GM23338 (cell line): ENCODE results near the gene PDE4D. TPM values are rescaled to one million over a fixed set of nuclear protein-coding genes. Genes with fewer than 3 reads are reported as not detected.

ENCODE experiments used
- ATAC-seq: fragments of 200-7000 bp; cut with Tn5 transposase; 3 replicates; pipeline ENCODE4 v1.9.1; 2020
- DNase-seq: peaks from one replicate; pipeline ENCODE4 v3.0.0-alpha.2; 2015; ENCODE audit warnings: low spot score
- H2AFZ ChIP-seq: fragments of 200-600 bp; sonication (generic); 2 replicates; pipeline ENCODE4 v1.8.0; 2016; ENCODE audit warnings: antibody characterized with exemption, mild to moderate bottlenecking, moderate library complexity
- H3F3A ChIP-seq: fragments of 200-600 bp; sonication (generic); replicated peaks from 2 replicates; pipeline ENCODE4 v1.8.0; 2017; ENCODE audit warnings: antibody characterized with exemption, mixed run types, low read depth
- H3K27ac ChIP-seq: fragments of 200-600 bp; sonication (generic); 2 replicates; pipeline ENCODE4 v1.6.1; 2016; ENCODE audit warnings: low read depth
- H3K27me3 ChIP-seq: fragments of 200-600 bp; sonication (generic); 2 replicates; pipeline ENCODE4 v1.8.0; 2016; ENCODE audit warnings: mild to moderate bottlenecking, mixed run types, moderate library complexity; ENCODE audit not compliant: insufficient read depth
- H3K36me3 ChIP-seq: fragments of 200-600 bp; sonication (generic); 2 replicates; pipeline ENCODE4 v1.8.0; 2016; ENCODE audit warnings: mild to moderate bottlenecking; ENCODE audit not compliant: insufficient read depth
- H3K4me1 ChIP-seq: fragments of 200-600 bp; sonication (generic); 2 replicates; pipeline ENCODE4 v1.8.0; 2016; ENCODE audit warnings: mild to moderate bottlenecking, moderate library complexity; ENCODE audit not compliant: insufficient read depth
- H3K4me2 ChIP-seq: fragments of 200-600 bp; sonication (generic); 2 replicates; pipeline ENCODE4 v1.7.1; 2017; ENCODE audit warnings: mixed run types
- H3K4me3 ChIP-seq: fragments of 200-600 bp; sonication (generic); 2 replicates; pipeline ENCODE4 v1.6.1; 2016; ENCODE audit warnings: mixed run types
- H3K79me2 ChIP-seq: fragments of 200-600 bp; sonication (generic); replicated peaks from 2 replicates; pipeline ENCODE4 v1.8.0; 2017; ENCODE audit warnings: mild to moderate bottlenecking; ENCODE audit not compliant: insufficient read depth
- H3K9me2 ChIP-seq: fragments of 200-600 bp; sonication (generic); 2 replicates; pipeline ENCODE4 v1.8.0; 2017; ENCODE audit not compliant: insufficient read depth
- H4K20me1 ChIP-seq: fragments of 200-600 bp; sonication (generic); replicated peaks from 2 replicates; pipeline ENCODE4 v1.8.0; 2017; ENCODE audit warnings: mild to moderate bottlenecking; ENCODE audit not compliant: insufficient read depth
- H3K27ac Mint-ChIP-seq: 2 replicates; pipeline ENCODE4 v1.8.0; 2020; ENCODE audit warnings: inconsistent platforms, mild to moderate bottlenecking, moderate library complexity, mixed read lengths
- H3K27me3 Mint-ChIP-seq: 3 replicates; pipeline ENCODE4 v1.8.0; 2022; ENCODE audit warnings: low read depth, mild to moderate bottlenecking, moderate library complexity, mixed read lengths, inconsistent platforms; ENCODE audit not compliant: insufficient read depth, poor library complexity
- H3K36me3 Mint-ChIP-seq: 3 replicates; pipeline ENCODE4 v1.8.0; 2021; ENCODE audit warnings: low read depth, mild to moderate bottlenecking, inconsistent platforms, moderate library complexity, mixed read lengths
- H3K4me1 Mint-ChIP-seq: 3 replicates; pipeline ENCODE4 v1.8.0; 2020; ENCODE audit warnings: mild to moderate bottlenecking, inconsistent platforms, mixed read lengths
- H3K4me3 Mint-ChIP-seq: 3 replicates; pipeline ENCODE4 v1.8.0; 2021; ENCODE audit warnings: moderate library complexity, mild to moderate bottlenecking, inconsistent platforms, mixed read lengths
- H3K9me3 Mint-ChIP-seq: 3 replicates; pipeline ENCODE4 v1.8.0; 2020; ENCODE audit warnings: moderate library complexity, mild to moderate bottlenecking, inconsistent platforms, mixed read lengths
- CREB1 ChIP-seq: fragments of 250-450 bp; sonication (Bioruptor Pico); IDR thresholded peaks from 2 replicates; pipeline ENCODE4 v1.5.0; 2020; ENCODE audit warnings: low read depth, mild to moderate bottlenecking, moderate library complexity
- EZH2 ChIP-seq: fragments of 200-600 bp; sonication (generic); IDR thresholded peaks from one replicate; pipeline ENCODE4 v1.8.0; 2017; ENCODE audit warnings: antibody characterized with exemption, mild to moderate bottlenecking, low read depth; ENCODE audit not compliant: unreplicated experiment
- EZH2phosphoT487 ChIP-seq: fragments of 200-600 bp; sonication (generic); IDR thresholded peaks from one replicate; pipeline ENCODE4 v1.8.1; 2018; ENCODE audit warnings: antibody characterized with exemption; ENCODE audit not compliant: unreplicated experiment
- JUNB ChIP-seq: IDR thresholded peaks from one replicate; pipeline ENCODE4 v1.6.1; 2016; ENCODE audit warnings: antibody characterized with exemption; ENCODE audit not compliant: unreplicated experiment
- NANOG ChIP-seq: IDR thresholded peaks from 2 replicates; pipeline ENCODE4 v1.6.1; 2016; ENCODE audit warnings: antibody characterized with exemption, borderline replicate concordance
- POLR2AphosphoS5 ChIP-seq: IDR thresholded peaks from 2 replicates; pipeline ENCODE4 v1.6.1; 2016; ENCODE audit warnings: antibody characterized with exemption, low read depth
- STAT1 ChIP-seq: IDR thresholded peaks from one replicate; pipeline ENCODE4 v1.6.1; 2016; ENCODE audit warnings: antibody characterized with exemption; ENCODE audit not compliant: unreplicated experiment
- ZNF114 ChIP-seq: fragments of 250-450 bp; sonication (Bioruptor Pico); IDR thresholded peaks from 2 replicates; pipeline ENCODE4 v1.5.0; 2020; ENCODE audit warnings: mild to moderate bottlenecking, moderate library complexity
- ZNF331 ChIP-seq: fragments of 250-450 bp; sonication (Bioruptor Pico); IDR thresholded peaks from 2 replicates; pipeline ENCODE4 v1.5.0; 2020; ENCODE audit warnings: low read depth, mild to moderate bottlenecking, moderate library complexity
- polyA plus RNA-seq: library from polyadenylated mRNA; unstranded; fragments of >200 nt; fragmentation: Nextera tagmentation; extraction: Ambion mirVana; gene quantifications from 2 replicates; pipeline ENCODE4 v1.2.1, GENCODE V29; 2016
- total RNA-seq: library from RNA; depleted of rRNA; stranded (reverse); fragments of >200 nt; shearing (Covaris generic); gene quantifications from 2 replicates; pipeline ENCODE4 v1.2.3, GENCODE V29; 2014
- TF ChIP-seq, protein P1 (sequence below): IDR thresholded peaks from one replicate; pipeline ENCODE4 v1.6.1; 2018; ENCODE audit warnings: antibody characterized with exemption; ENCODE audit not compliant: unreplicated experiment
- TF ChIP-seq, protein P2 (sequence below), 2 experiments: fragments of 200-600 bp in 1 of 2; sonication (generic) in 1 of 2; conservative IDR thresholded peaks; 2 replicates each; pipeline versions ENCODE4 v1.5.1 to v1.6.1; 2016 to 2017; ENCODE audit warnings: antibody characterized with exemption in 2 of 2, low read depth in 2 of 2, mild to moderate bottlenecking in 2 of 2, moderate library complexity in 1 of 2
- TF ChIP-seq, protein P3 (sequence below): IDR thresholded peaks from 2 replicates; pipeline ENCODE4 v1.6.1; 2016; ENCODE audit warnings: antibody characterized with exemption
- TF ChIP-seq, protein P4 (sequence below): fragments of 250-450 bp; sonication (Bioruptor Pico); IDR thresholded peaks from 2 replicates; pipeline ENCODE4 v1.5.0; 2020; ENCODE audit warnings: mild to moderate bottlenecking, moderate library complexity

PDE4D gene
- total and polyA plus RNA-seq, 2 experiments from 2014 or later = 2.1 to 4.7 TPM

DNA sequence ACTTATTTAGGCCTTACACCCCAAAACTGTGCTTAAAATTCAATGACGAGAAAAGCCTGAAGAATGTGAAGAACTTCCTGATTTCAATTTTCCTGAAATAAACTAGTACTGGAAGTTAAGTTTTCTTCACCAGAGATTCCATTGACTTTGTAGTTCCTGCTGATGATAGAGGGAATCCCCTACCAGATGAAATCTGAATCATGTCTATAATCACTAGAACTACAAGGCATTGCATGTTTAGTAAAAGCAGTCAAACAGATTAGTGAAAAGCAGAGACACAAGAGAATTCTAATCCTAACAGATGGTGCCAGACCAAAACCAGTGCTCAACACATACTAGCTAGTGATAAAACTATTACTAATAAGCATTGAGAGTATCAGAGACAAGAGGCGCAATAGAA lies 130.0 kb downstream of the PDE4D start:
- no peak overlapping the region for H3K4me3 ChIP-seq
- H3K4me1 ChIP-seq = no peaks in the 10 kb centered on the region
- DNase-seq (no peak), ATAC-seq (no peak)
- Mint-ChIP-seq H3K4me1 (peaks cover 16% of the 10 kb centered on the region), H3K4me3 (no peak overlapping the region), H3K36me3 (no peaks in the 10 kb centered on the region), H3K9me3 (no peaks in the 10 kb centered on the region), H3K27me3 (peaks cover 15% of the 10 kb centered on the region), H3K27ac (no peak overlapping the region)
- H3K79me2 ChIP-seq = no peaks in the 10 kb centered on the region
- no peak overlapping the region for H2AFZ ChIP-seq
- no peak for TF ChIP-seq STAT1
- no peak for TF ChIP-seq JUNB
- TF ChIP-seq EZH2 = no peak
- TF ChIP-seq CREB1 = no peak
- no peak for TF ChIP-seq ZNF114 (CRISPR knock-in tag)
- TF ChIP-seq, protein P1, sequence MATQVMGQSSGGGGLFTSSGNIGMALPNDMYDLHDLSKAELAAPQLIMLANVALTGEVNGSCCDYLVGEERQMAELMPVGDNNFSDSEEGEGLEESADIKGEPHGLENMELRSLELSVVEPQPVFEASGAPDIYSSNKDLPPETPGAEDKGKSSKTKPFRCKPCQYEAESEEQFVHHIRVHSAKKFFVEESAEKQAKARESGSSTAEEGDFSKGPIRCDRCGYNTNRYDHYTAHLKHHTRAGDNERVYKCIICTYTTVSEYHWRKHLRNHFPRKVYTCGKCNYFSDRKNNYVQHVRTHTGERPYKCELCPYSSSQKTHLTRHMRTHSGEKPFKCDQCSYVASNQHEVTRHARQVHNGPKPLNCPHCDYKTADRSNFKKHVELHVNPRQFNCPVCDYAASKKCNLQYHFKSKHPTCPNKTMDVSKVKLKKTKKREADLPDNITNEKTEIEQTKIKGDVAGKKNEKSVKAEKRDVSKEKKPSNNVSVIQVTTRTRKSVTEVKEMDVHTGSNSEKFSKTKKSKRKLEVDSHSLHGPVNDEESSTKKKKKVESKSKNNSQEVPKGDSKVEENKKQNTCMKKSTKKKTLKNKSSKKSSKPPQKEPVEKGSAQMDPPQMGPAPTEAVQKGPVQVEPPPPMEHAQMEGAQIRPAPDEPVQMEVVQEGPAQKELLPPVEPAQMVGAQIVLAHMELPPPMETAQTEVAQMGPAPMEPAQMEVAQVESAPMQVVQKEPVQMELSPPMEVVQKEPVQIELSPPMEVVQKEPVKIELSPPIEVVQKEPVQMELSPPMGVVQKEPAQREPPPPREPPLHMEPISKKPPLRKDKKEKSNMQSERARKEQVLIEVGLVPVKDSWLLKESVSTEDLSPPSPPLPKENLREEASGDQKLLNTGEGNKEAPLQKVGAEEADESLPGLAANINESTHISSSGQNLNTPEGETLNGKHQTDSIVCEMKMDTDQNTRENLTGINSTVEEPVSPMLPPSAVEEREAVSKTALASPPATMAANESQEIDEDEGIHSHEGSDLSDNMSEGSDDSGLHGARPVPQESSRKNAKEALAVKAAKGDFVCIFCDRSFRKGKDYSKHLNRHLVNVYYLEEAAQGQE = no peak
- TF ChIP-seq EZH2phosphoT487 = no peak
- no peak for TF ChIP-seq NANOG
- TF ChIP-seq, protein P2, sequence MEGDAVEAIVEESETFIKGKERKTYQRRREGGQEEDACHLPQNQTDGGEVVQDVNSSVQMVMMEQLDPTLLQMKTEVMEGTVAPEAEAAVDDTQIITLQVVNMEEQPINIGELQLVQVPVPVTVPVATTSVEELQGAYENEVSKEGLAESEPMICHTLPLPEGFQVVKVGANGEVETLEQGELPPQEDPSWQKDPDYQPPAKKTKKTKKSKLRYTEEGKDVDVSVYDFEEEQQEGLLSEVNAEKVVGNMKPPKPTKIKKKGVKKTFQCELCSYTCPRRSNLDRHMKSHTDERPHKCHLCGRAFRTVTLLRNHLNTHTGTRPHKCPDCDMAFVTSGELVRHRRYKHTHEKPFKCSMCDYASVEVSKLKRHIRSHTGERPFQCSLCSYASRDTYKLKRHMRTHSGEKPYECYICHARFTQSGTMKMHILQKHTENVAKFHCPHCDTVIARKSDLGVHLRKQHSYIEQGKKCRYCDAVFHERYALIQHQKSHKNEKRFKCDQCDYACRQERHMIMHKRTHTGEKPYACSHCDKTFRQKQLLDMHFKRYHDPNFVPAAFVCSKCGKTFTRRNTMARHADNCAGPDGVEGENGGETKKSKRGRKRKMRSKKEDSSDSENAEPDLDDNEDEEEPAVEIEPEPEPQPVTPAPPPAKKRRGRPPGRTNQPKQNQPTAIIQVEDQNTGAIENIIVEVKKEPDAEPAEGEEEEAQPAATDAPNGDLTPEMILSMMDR (conservative IDR thresholded peaks at IDR 0.05; ENCODE audit: low read depth in 2 of 2) = no peak
- TF ChIP-seq, protein P3, sequence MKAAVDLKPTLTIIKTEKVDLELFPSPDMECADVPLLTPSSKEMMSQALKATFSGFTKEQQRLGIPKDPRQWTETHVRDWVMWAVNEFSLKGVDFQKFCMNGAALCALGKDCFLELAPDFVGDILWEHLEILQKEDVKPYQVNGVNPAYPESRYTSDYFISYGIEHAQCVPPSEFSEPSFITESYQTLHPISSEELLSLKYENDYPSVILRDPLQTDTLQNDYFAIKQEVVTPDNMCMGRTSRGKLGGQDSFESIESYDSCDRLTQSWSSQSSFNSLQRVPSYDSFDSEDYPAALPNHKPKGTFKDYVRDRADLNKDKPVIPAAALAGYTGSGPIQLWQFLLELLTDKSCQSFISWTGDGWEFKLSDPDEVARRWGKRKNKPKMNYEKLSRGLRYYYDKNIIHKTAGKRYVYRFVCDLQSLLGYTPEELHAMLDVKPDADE = no peak
- no peak for TF ChIP-seq POLR2AphosphoS5
- no peak for TF ChIP-seq ZNF331
- TF ChIP-seq, protein P4, sequence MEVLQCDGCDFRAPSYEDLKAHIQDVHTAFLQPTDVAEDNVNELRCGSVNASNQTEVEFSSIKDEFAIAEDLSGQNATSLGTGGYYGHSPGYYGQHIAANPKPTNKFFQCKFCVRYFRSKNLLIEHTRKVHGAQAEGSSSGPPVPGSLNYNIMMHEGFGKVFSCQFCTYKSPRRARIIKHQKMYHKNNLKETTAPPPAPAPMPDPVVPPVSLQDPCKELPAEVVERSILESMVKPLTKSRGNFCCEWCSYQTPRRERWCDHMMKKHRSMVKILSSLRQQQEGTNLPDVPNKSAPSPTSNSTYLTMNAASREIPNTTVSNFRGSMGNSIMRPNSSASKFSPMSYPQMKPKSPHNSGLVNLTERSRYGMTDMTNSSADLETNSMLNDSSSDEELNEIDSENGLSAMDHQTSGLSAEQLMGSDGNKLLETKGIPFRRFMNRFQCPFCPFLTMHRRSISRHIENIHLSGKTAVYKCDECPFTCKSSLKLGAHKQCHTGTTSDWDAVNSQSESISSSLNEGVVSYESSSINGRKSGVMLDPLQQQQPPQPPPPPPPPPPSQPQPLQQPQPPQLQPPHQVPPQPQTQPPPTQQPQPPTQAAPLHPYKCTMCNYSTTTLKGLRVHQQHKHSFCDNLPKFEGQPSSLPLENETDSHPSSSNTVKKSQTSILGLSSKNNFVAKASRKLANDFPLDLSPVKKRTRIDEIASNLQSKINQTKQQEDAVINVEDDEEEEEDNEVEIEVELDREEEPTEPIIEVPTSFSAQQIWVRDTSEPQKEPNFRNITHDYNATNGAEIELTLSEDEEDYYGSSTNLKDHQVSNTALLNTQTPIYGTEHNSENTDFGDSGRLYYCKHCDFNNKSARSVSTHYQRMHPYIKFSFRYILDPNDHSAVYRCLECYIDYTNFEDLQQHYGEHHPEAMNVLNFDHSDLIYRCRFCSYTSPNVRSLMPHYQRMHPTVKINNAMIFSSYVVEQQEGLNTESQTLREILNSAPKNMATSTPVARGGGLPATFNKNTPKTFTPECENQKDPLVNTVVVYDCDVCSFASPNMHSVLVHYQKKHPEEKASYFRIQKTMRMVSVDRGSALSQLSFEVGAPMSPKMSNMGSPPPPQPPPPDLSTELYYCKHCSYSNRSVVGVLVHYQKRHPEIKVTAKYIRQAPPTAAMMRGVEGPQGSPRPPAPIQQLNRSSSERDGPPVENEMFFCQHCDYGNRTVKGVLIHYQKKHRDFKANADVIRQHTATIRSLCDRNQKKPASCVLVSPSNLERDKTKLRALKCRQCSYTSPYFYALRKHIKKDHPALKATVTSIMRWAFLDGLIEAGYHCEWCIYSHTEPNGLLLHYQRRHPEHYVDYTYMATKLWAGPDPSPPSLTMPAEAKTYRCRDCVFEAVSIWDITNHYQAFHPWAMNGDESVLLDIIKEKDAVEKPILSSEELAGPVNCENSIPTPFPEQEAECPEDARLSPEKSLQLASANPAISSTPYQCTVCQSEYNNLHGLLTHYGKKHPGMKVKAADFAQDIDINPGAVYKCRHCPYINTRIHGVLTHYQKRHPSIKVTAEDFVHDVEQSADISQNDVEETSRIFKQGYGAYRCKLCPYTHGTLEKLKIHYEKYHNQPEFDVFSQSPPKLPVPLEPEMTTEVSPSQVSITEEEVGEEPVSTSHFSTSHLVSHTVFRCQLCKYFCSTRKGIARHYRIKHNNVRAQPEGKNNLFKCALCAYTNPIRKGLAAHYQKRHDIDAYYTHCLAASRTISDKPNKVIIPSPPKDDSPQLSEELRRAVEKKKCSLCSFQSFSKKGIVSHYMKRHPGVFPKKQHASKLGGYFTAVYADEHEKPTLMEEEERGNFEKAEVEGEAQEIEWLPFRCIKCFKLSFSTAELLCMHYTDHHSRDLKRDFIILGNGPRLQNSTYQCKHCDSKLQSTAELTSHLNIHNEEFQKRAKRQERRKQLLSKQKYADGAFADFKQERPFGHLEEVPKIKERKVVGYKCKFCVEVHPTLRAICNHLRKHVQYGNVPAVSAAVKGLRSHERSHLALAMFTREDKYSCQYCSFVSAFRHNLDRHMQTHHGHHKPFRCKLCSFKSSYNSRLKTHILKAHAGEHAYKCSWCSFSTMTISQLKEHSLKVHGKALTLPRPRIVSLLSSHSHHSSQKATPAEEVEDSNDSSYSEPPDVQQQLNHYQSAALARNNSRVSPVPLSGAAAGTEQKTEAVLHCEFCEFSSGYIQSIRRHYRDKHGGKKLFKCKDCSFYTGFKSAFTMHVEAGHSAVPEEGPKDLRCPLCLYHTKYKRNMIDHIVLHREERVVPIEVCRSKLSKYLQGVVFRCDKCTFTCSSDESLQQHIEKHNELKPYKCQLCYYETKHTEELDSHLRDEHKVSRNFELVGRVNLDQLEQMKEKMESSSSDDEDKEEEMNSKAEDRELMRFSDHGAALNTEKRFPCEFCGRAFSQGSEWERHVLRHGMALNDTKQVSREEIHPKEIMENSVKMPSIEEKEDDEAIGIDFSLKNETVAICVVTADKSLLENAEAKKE (CRISPR knock-in tag) = no peak
- H4K20me1 ChIP-seq = no peaks in the 10 kb centered on the region
- no peaks in the 10 kb centered on the region for H3K9me2 ChIP-seq
- H3K27me3 ChIP-seq = peaks cover 20% of the 10 kb centered on the region
- no peak overlapping the region for H3K27ac ChIP-seq
- no peaks in the 10 kb centered on the region for H3K36me3 ChIP-seq
- no peak overlapping the region for H3K4me2 ChIP-seq
- no peaks in the 10 kb centered on the region for H3F3A ChIP-seq
